ENCODE results near the gene KCNIP4. TPM values are rescaled to one million over a fixed set of nuclear protein-coding genes. Genes with fewer than 3 reads are reported as not detected.

The KCNIP4 gene
- total and polyA plus RNA-seq, 2 donors (not counting 3 experiments of a cell fraction or from before 2014, with no cell fraction given): not detected

DNA sequence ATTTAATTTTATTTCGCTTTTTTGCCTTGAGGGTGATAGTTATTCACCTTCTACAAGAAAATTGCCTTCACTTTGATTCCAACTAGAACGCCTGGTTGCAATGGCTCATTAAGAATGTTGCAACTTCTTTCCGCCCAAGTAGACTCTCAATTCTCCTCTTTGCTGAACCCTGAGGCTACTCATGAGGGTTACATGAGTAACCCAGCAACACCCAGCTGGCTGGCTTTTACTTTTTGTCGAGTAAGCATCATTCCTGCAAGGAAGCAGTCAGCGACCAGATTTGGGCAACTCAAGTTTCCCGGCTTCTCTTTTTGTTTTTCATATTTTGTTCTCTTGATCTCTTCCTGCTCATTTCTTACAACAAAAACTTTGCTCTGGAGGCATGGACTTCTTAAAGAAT, 752.9 kb downstream of the KCNIP4 start:
- no peaks in the 10 kb centered on the region for H3K9me1 ChIP-seq (replicated peaks; ENCODE audit: control insufficient read depth, extremely low read depth, insufficient read depth, low read length)
- H3K36me3 ChIP-seq (ENCODE audit: control insufficient read depth in 2 of 2, extremely low read depth in 1 of 2, insufficient read depth in 2 of 2, low read length in 2 of 2): no peaks in the 10 kb centered on the region
- intact Hi-C loops (cut with micrococcal nuclease): no loop called here
- FAIRE-seq: no peak
- no peak overlapping the region for H3K9ac ChIP-seq (replicated peaks; ENCODE audit: extremely low read depth, insufficient read depth, low read length)
- ChIA-PET POLR2A (no interaction called here), CTCF (interaction anchor here (1.5 kb wide), 1 partner anchor 10 kb away, joined by 5 read pairs; no protein-coding TSS in a partner anchor)
- no peaks in the 10 kb centered on the region for H4K20me1 ChIP-seq (replicated peaks; ENCODE audit: control insufficient read depth, extremely low read depth, insufficient read depth, low read length)
- no peaks in the 10 kb centered on the region for H3K4me1 ChIP-seq (ENCODE audit: control insufficient read depth, extremely low read depth, insufficient read depth, low read length)
- dilution Hi-C loops (cut with MboI; ENCODE audit: extremely low pct_ligation_motif_present, low sequenced_read_pairs): no loop called here
- no peaks in the 10 kb centered on the region for H3K9me3 ChIP-seq (replicated peaks; ENCODE audit: control insufficient read depth, insufficient read depth, low read length)
- no peak overlapping the region for H3K27ac ChIP-seq (ENCODE audit: insufficient read depth, low read depth, low read length)
- no peaks in the 10 kb centered on the region for H3K27me3 ChIP-seq (ENCODE audit: control insufficient read depth in 2 of 2, insufficient read depth in 2 of 2, low read length in 2 of 2)
- no peak for DNase-seq (ENCODE audit: low read depth, low spot score)
- TF ChIP-seq EZH2 (IDR thresholded peaks at IDR 0.05; ENCODE audit: borderline replicate concordance, low read depth, low read length, severe bottlenecking) (no peak), GATA2 (IDR thresholded peaks at IDR 0.05; ENCODE audit: insufficient read depth, insufficient read length, low read depth, low read length) (no peak), JUN (IDR thresholded peaks at IDR 0.05; ENCODE audit: borderline replicate concordance, insufficient read depth, insufficient read length, low read depth) (no peak), MYC (IDR thresholded peaks at IDR 0.05; ENCODE audit: low read depth, low read length) (no peak), POLR2AphosphoS5 (IDR thresholded peaks at IDR 0.05; ENCODE audit: insufficient read depth, low read depth, low read length) (no peak), POLR2A (IDR thresholded peaks at IDR 0.05; ENCODE audit: low read depth, low read length) (no peak), FOS (IDR thresholded peaks at IDR 0.05; ENCODE audit: borderline replicate concordance, insufficient read depth, low read length) (no peak)
- TF ChIP-seq, protein P1, sequence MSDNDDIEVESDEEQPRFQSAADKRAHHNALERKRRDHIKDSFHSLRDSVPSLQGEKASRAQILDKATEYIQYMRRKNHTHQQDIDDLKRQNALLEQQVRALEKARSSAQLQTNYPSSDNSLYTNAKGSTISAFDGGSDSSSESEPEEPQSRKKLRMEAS (IDR thresholded peaks at IDR 0.05; ENCODE audit: insufficient read depth, insufficient read length): no peak
- TF ChIP-seq, protein P2, sequence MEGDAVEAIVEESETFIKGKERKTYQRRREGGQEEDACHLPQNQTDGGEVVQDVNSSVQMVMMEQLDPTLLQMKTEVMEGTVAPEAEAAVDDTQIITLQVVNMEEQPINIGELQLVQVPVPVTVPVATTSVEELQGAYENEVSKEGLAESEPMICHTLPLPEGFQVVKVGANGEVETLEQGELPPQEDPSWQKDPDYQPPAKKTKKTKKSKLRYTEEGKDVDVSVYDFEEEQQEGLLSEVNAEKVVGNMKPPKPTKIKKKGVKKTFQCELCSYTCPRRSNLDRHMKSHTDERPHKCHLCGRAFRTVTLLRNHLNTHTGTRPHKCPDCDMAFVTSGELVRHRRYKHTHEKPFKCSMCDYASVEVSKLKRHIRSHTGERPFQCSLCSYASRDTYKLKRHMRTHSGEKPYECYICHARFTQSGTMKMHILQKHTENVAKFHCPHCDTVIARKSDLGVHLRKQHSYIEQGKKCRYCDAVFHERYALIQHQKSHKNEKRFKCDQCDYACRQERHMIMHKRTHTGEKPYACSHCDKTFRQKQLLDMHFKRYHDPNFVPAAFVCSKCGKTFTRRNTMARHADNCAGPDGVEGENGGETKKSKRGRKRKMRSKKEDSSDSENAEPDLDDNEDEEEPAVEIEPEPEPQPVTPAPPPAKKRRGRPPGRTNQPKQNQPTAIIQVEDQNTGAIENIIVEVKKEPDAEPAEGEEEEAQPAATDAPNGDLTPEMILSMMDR (IDR thresholded peaks at IDR 0.05; ENCODE audit: extremely low read depth in 1 of 2, insufficient read depth in 1 of 2, low read depth in 1 of 2, low read length in 2 of 2): no peak
- H3K4me3 ChIP-seq (replicated peaks in 1 of 3; ENCODE audit: insufficient read depth in 1 of 3, low read depth in 1 of 3, low read length in 3 of 3): no peak overlapping the region
- H3K4me2 ChIP-seq (ENCODE audit: insufficient read depth, low read length): no peak overlapping the region
- no peak overlapping the region for H2AFZ ChIP-seq (ENCODE audit: low read depth, low read length)
- no TSS peak for BruUV-seq (replicated peaks)
- no peaks in the 10 kb centered on the region for H3K79me2 ChIP-seq (ENCODE audit: control insufficient read depth, insufficient read depth, low read length)

All from endothelial cell of umbilical vein (primary cell).